ENCODE measurements around the gene EGFR.

DNA sequence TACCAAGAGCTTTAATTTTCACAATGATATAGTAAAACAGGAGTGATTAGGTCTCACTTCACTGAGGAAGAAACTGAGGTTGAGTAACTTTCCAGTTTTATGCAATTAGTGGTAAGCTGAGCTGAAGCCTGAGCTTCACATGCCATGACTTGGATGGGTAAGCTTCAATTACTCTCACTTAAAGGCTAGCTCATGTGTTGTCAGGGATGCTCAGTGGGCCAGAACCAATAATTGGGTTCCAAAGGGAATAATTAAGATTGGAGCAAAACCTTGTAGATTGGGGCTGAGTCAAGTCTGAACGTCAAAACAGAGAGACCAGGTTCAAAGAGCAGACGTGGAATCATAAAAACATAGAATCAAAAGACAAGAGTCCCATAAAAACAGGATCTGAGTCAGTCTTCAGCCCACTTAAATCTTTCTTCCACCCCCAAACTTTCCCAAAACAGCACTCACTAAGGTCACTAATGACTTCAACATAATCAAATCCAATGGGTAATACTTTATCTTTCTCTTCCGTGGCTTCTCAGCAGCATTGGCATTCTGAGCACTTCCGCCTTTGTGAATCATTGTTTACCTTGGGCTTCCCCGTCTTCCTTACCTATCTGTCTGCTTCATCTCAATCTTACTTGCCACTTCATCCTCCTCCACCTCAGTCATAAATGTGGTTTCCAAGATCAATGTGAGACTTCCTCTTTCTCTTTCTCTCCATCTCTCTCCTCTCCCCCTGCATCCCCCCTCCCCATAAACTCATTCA lies 23.0 kb upstream of the EGFR start:
- TF ChIP-seq, protein P1, sequence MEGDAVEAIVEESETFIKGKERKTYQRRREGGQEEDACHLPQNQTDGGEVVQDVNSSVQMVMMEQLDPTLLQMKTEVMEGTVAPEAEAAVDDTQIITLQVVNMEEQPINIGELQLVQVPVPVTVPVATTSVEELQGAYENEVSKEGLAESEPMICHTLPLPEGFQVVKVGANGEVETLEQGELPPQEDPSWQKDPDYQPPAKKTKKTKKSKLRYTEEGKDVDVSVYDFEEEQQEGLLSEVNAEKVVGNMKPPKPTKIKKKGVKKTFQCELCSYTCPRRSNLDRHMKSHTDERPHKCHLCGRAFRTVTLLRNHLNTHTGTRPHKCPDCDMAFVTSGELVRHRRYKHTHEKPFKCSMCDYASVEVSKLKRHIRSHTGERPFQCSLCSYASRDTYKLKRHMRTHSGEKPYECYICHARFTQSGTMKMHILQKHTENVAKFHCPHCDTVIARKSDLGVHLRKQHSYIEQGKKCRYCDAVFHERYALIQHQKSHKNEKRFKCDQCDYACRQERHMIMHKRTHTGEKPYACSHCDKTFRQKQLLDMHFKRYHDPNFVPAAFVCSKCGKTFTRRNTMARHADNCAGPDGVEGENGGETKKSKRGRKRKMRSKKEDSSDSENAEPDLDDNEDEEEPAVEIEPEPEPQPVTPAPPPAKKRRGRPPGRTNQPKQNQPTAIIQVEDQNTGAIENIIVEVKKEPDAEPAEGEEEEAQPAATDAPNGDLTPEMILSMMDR (IDR thresholded peaks at IDR 0.05; ENCODE audit: low read depth, low read length, poor library complexity, severe bottlenecking), result no peak
- no peak for TF ChIP-seq EZH2phosphoT487 (IDR thresholded peaks at IDR 0.05; ENCODE audit: borderline replicate concordance, low read length)
